HG02884 (cell line): ENCODE measurements around the gene NMRAL1.

Source experiments
- ATAC-seq: cut with Tn5 transposase; IDR thresholded peaks from one replicate; pipeline ENCODE4 v1.9.1; 2021; ENCODE audit warnings: mild to moderate bottlenecking, moderate library complexity; ENCODE audit not compliant: unreplicated experiment

The NMRAL1 gene

GRCh38 chr16:4467916-4468315 is 6.5 kb downstream of the NMRAL1 start:
- ATAC-seq: no peak

- no peak for ATAC-seq
Measured at GRCh38 chr16:4465977-4466779, 8.2 kb downstream of the NMRAL1 start.

DNA sequence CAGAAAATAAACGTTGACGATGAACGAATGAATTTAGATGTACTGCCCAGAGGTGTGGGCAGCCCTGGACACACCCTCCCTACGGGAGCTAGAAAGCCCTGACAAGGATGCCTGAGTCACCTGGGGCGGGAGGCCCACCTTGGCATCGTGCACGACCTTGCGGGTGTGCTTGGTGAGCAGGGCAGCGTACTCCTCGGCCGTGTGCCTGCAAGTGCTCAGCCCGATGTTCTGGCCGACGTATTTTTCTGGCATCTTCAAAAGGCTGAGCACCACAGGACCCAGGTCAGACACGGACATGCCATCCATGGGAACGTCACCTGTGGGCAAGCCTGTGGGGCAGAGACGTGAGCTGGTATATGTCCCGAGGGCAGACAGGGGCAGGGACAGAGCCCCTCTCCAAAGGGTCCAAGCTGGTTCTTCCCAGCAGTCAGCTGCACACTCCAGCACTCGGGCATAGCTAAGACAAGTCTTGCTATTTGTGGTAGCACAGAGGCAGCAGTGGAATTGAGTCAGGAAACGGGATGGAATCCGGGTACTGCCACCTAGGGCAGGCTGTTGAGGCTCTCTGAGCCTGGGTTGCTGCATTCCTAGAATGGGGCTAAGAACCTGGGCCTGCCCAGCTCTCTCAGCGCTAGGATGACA is 10.8 kb downstream of the NMRAL1 start:
- ATAC-seq: no peak

DNA sequence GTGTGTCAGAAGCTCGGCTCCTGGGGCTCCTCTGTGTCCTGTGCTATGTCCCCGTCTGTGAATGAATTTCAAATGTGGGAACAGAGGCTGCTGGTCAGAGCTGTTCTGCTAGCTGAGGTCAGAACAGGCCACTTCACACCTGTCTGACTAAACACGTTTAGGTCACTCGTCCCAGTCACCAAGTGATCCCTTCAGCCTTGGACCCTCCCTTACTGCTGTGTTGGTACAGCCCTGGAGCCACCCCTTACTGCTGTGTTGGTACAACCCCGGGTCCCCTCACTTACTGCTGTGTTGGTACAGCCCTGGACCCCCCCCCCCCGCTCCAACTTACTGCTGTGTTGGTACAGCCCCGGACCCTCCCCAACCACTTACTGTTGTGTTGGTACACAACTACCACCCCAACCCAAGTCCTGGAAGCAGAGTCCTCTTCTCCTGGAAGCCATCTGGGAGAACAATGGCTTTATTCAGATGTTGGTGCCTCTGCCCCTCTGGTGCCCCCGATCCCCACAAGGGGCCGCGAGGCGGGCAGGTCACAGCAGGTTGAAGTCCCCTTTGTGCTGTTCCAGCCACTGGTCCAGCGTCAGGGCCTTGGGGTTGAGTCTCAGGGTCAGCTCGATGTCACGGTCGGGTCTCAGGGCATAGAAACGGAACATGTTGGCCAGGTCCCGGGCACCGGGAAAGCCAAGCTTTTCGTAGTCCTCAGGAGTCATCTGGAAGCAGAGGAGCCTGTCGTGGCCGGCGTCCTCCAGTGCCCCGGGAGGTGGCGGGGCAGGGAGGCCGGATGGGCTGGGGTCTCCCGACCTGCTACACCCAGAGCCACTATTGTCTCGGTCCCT is 13.0 kb downstream of the NMRAL1 start:
- ATAC-seq: no peak

DNA sequence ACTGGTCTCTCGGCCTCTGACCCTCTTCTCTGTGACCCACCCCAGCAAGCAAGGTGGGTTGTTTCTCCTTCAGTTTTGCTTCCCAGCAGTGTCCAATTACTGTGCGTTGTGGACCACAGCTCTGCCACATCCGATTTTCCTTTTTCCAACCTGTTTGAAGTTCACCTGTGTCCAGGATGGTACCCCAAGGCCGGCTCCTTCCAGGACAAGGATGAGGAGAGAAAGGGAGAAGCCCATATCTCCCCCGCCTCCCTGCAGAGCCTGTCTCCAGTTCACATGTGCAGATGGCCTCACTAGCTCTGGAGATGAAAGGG is 13.5 kb downstream of the NMRAL1 start:
- ATAC-seq: no peak

GRCh38 chr16:4455951-4456350 is 18.5 kb downstream of the NMRAL1 start:
- ATAC-seq: no peak

DNA sequence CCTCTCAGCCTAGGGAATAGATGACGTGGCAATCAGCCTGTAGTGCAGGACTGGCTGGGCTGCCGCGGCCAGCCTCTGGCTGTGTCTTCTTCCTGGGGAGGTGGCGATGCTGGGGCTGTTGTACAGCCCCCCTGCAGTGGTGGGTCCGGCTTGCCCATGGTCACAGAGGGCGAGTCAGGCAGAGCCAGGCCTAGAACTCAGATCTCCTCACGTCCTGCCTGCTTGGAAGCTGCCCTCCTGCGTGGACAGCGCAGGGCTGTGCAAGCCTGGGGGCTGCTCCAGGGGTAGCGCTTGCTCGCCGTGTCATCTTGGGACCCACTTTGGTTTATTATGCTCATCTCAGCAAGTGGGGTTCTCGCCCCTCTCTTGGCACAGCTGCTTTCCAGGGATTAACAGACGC is 19.3 kb downstream of the NMRAL1 start:
- ATAC-seq: no peak

- no peak for ATAC-seq
Measured at GRCh38 chr16:4454623-4455022, 19.8 kb downstream of the NMRAL1 start.

DNA sequence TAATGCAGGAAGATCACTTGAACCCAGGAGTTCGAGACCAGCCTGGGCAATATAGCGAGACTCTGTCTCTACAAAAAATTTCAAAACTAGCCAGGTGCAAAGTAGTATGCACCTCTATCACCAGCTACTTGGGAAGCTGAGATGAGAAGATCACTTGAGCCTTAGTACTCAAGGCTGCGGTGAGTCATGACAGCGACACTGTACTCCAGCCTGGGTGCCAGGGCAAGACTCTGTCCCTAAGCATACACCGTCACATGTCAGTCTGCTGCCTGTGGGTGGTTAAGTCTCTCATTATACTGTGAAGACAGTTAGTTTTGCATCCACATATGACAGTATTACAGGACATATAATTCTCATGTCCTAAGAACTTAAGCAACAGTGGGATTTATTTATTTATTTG is 21.8 kb downstream of the NMRAL1 start:
- no peak for ATAC-seq

GRCh38 chr16:4450931-4451519 is 23.4 kb downstream of the NMRAL1 start:
- no peak for ATAC-seq

- ATAC-seq: no peak
Measured at GRCh38 chr16:4450430-4450829, 24.0 kb downstream of the NMRAL1 start.

GRCh38 chr16:4443986-4444385 is 30.4 kb downstream of the NMRAL1 start:
- no peak for ATAC-seq

GRCh38 chr16:4443271-4443670 is 31.2 kb downstream of the NMRAL1 start:
- ATAC-seq: no peak

GRCh38 chr16:4442371-4442770 is 32.1 kb downstream of the NMRAL1 start:
- ATAC-seq: no peak

- no peak for ATAC-seq
Measured at GRCh38 chr16:4437366-4437765, 37.1 kb downstream of the NMRAL1 start.

DNA sequence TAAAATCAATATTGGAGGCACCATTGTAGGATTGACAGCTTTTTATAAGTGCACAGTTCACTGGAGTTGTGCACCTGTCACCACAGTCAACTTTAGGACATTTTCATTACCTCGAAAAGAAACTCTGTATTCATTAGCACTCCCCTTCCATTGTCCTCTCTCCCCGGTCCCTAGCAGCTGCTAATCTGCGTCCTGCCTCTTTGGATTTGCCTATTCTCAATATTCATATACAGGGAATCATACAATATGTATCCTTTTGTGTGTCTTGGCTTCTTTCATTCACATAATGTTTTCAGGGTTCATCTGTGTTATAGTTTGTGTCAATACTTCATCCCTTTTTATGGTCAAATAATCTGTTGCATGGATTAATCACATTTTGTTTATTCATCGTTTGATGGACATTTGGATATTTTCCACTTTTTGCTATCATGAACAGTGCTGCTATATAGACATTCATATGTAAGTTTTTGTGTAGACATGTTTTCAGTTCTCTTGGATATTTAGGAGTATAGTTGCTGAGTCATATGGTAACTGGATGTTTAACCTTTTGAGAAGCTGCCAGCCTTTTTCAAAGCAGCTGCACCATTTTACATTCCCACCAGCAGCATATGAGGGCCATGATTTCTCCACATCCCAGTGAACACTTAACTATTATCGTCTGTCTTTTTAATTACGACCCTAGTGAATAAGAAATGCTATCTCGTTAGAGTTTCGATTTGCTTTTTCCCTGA is 38.9 kb downstream of the NMRAL1 start:
- ATAC-seq: no peak

- no peak for ATAC-seq
Measured at GRCh38 chr16:4433914-4434787, 40.3 kb downstream of the NMRAL1 start.

DNA sequence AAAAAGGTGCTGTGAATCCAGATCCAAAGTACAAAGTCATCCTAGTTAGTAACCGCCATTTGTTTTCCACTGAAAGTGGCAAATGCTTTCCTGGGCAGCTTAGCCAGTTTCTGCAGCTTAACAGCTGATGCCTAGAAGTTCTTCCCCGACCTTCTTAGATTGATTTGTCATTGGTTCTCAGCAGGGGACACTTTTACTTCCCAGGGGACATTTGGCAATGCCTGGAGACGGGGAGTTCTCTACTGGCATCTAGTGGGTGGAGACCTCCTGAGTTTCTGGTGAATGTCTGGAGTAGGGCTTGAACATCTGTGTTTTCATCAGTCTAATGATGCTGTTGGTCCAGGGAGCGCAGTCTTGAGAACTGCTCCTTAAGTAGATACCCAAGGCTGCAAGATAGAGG is 41.2 kb downstream of the NMRAL1 start:
- ATAC-seq: no peak

GRCh38 chr16:4431023-4431422 is 43.4 kb downstream of the NMRAL1 start:
- no peak for ATAC-seq

- ATAC-seq: no peak
Measured at GRCh38 chr16:4428500-4428899, 45.9 kb downstream of the NMRAL1 start.
